Measurements from ENCODE around the gene LMAN1. TPM values are rescaled to one million over a fixed set of nuclear protein-coding genes. Genes with fewer than 3 reads are reported as not detected.

LMAN1 gene
- polyA plus RNA-seq, 1 experiment = 159 TPM

DNA sequence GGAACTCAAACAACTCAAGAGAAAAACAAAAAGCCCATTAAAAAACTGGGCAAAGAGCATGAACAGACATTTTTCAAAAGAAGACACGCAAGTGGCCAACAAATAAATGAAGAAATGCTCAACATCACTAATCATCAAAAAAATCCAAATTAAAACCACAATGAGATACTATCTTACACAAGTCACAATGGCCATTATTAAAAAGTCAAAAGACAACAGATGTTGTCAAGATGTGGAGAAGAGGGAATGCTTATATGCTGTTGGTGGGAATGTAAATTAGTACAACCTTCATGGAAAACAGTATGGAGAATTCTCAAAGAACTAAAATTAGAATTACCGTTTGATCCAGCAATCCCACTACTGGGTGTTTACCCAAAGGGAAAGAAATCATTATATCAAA lies 15.1 kb downstream of the LMAN1 start:
- POLR2A ChIA-PET = no interaction called here
- no peak overlapping the region for H3K27ac ChIP-seq (ENCODE audit: low read depth, low read length)
- H3K4me3 ChIP-seq (ENCODE audit: low read depth, low read length) = no peak overlapping the region
- DNase-seq (ENCODE audit: low read depth, low spot score) = no peak
- CTCF ChIA-PET = no interaction called here
- H3K27me3 ChIP-seq (ENCODE audit: control insufficient read depth, insufficient read depth, low read length) = no peaks in the 10 kb centered on the region
- no peaks in the 10 kb centered on the region for H3K9me3 ChIP-seq (ENCODE audit: control insufficient read depth, insufficient read depth, low read length)
- TF ChIP-seq, protein P1, sequence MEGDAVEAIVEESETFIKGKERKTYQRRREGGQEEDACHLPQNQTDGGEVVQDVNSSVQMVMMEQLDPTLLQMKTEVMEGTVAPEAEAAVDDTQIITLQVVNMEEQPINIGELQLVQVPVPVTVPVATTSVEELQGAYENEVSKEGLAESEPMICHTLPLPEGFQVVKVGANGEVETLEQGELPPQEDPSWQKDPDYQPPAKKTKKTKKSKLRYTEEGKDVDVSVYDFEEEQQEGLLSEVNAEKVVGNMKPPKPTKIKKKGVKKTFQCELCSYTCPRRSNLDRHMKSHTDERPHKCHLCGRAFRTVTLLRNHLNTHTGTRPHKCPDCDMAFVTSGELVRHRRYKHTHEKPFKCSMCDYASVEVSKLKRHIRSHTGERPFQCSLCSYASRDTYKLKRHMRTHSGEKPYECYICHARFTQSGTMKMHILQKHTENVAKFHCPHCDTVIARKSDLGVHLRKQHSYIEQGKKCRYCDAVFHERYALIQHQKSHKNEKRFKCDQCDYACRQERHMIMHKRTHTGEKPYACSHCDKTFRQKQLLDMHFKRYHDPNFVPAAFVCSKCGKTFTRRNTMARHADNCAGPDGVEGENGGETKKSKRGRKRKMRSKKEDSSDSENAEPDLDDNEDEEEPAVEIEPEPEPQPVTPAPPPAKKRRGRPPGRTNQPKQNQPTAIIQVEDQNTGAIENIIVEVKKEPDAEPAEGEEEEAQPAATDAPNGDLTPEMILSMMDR (IDR thresholded peaks at IDR 0.05; ENCODE audit: low read depth, low read length) = no peak

DNA sequence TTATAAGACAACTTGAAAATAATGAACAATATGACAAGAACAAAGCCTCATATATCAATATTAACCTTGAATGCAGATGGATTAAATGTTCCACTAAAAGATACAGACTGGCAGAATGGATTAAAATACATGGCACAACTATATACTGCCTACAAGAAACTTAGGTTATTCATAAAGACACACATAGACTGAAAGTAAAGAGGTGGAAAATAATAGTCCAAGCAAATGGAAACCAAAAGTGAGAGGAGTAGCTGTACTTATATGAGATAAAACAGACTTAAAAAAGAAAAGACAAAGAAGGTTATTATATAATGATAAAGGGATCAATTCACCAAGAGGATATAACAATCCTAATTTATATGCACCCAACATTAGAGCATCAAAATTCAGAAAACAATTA lies 18.2 kb downstream of the LMAN1 start:
- H3K27ac ChIP-seq (ENCODE audit: low read depth, low read length) = no peak overlapping the region
- ChIA-PET CTCF (no interaction called here), POLR2A (no interaction called here)
- TF ChIP-seq, protein P1 (IDR thresholded peaks at IDR 0.05; ENCODE audit: low read depth, low read length) = no peak
- no peaks in the 10 kb centered on the region for H3K9me3 ChIP-seq (ENCODE audit: control insufficient read depth, insufficient read depth, low read length)
- no peaks in the 10 kb centered on the region for H3K27me3 ChIP-seq (ENCODE audit: control insufficient read depth, insufficient read depth, low read length)
- H3K4me3 ChIP-seq (ENCODE audit: low read depth, low read length) = no peak overlapping the region
- DNase-seq (ENCODE audit: low read depth, low spot score) = no peak

DNA sequence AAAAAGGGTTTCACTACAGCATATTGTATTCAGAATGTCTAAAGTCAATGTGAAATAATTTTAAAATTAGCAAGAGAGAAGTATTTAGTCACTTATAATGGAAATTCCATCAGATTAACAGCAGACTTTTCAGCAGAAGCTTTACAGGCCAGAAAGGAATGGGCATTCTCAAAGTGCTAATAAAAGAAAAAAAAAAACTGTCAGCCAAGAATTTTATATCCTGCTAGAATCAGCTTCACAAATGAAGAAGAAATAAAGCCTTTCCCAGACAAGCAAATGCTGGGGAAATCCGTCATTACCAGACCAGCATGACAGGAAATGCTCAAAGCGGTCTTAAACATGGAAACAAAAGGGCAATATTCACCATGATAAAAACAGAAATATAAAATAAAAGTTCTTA lies 18.8 kb downstream of the LMAN1 start:
- POLR2A ChIA-PET = no interaction called here
- no peak overlapping the region for H3K4me3 ChIP-seq (ENCODE audit: low read depth, low read length)
- no peak overlapping the region for H3K27ac ChIP-seq (ENCODE audit: low read depth, low read length)
- no peaks in the 10 kb centered on the region for H3K27me3 ChIP-seq (ENCODE audit: control insufficient read depth, insufficient read depth, low read length)
- CTCF ChIA-PET = no interaction called here
- TF ChIP-seq, protein P1 (IDR thresholded peaks at IDR 0.05; ENCODE audit: low read depth, low read length) = no peak
- no peaks in the 10 kb centered on the region for H3K9me3 ChIP-seq (ENCODE audit: control insufficient read depth, insufficient read depth, low read length)
- no peak for DNase-seq (ENCODE audit: low read depth, low spot score)

DNA sequence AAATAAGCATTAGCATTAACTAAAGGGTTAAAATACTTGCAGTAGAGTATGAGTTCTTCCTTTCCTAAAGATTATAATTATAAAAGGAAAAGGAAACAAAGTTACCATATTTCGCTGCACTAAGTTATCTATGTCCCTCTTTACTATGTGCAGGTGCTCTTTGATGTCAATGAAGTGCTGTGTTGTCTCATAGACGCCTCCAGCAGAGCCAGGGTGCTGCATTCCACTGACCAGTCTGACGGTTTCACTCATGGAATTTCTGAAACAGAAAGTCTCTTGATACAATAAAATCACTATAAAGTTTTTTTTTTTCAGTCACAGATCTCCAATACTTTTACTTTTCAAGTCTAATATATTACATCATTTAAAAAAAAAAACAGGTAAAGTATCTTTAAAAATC lies 26.1 kb downstream of the LMAN1 start:
- CTCF ChIA-PET = interaction anchor here (0.8 to 1.1 kb wide), 2 partner anchors 24 to 70 kb away, joined by 4 to 5 read pairs; no protein-coding TSS in a partner anchor
- Histone ChIP-seq H3K4me3 (ENCODE audit: low read depth, low read length) (no peak overlapping the region), H3K27ac (ENCODE audit: low read depth, low read length) (no peak overlapping the region), H3K9me3 (ENCODE audit: control insufficient read depth, insufficient read depth, low read length) (no peaks in the 10 kb centered on the region), H3K27me3 (ENCODE audit: control insufficient read depth, insufficient read depth, low read length) (no peaks in the 10 kb centered on the region)
- POLR2A ChIA-PET = no interaction called here
- TF ChIP-seq, protein P1 (IDR thresholded peaks at IDR 0.05; ENCODE audit: low read depth, low read length) = no peak
- DNase-seq (ENCODE audit: low read depth, low spot score) = no peak

DNA sequence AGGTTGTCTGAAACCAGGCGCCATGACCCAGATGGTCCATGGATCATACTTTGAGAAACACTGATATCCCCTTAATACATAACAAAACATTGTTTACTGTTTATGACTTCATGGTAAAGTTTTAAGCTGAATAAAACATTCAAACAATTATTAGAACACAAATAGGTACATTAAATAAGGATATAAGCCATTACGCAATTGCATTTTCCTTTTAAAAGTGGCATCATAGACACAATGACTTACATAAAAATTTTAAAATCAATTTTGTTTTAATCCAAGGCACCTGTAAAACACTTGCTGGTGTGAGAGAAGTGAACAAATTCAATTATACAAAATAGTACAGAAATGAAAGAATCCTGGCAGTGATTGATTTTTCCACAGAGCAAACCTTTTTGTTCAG lies 30.4 kb downstream of the LMAN1 start:
- ChIA-PET POLR2A (no interaction called here), CTCF (interaction anchor here (0.9 kb wide), 1 partner anchor 80 kb away, joined by 3 read pairs; no protein-coding TSS in a partner anchor)
- H3K27ac ChIP-seq (ENCODE audit: low read depth, low read length) = no peak overlapping the region
- DNase-seq (ENCODE audit: low read depth, low spot score) = no peak
- no peak overlapping the region for H3K4me3 ChIP-seq (ENCODE audit: low read depth, low read length)
- TF ChIP-seq, protein P1 (IDR thresholded peaks at IDR 0.05; ENCODE audit: low read depth, low read length) = no peak
- no peaks in the 10 kb centered on the region for H3K9me3 ChIP-seq (ENCODE audit: control insufficient read depth, insufficient read depth, low read length)
- H3K27me3 ChIP-seq (ENCODE audit: control insufficient read depth, insufficient read depth, low read length) = no peaks in the 10 kb centered on the region
